ENCODE data around the gene AP3D1.
"Not testable (repeated sequence)": the region's sequence is repeated elsewhere in the genome, so short reads cannot be mapped to it uniquely, and the experiment has no call there.

AP3D1 gene

DNA sequence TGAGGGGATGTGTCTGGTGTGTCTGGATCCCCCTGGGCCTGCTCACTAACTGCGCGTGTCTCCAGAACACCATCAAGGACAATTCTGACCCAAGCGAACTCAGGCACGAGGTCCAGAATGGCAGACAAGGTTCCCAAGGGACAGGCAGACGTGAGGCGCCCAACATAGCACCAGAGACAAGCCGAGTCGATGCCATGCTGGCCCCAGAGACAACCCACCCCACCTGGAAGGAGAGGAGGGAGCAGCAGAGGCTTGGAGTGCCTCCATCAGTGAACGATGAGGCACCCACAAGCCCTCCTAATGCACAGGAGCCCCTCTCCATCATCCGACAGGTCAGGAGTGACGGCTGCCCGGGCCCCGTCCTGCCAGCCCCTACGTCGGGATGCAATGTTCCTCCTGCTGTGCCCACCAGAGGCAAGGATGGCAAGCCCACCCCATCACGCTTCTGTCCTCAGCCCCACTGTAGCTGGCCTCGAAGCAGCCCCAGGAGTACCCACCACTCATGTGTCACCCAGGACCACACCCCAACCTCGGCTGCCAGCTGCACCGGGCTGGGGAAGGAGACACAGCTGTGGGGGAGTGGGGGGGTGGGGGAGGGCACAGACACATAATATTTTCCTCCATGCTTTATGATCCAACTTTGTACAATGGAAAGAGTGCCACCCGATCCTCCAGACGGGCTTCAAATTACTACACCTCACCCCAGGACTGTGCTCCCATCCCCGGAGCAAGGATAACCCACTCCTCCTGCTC lies 11.8 kb downstream of the AP3D1 start:
- no peak for TF ChIP-seq ZFX (IDR thresholded peaks at IDR 0.05; ENCODE audit: borderline replicate concordance)
- TF ChIP-seq, protein P1, sequence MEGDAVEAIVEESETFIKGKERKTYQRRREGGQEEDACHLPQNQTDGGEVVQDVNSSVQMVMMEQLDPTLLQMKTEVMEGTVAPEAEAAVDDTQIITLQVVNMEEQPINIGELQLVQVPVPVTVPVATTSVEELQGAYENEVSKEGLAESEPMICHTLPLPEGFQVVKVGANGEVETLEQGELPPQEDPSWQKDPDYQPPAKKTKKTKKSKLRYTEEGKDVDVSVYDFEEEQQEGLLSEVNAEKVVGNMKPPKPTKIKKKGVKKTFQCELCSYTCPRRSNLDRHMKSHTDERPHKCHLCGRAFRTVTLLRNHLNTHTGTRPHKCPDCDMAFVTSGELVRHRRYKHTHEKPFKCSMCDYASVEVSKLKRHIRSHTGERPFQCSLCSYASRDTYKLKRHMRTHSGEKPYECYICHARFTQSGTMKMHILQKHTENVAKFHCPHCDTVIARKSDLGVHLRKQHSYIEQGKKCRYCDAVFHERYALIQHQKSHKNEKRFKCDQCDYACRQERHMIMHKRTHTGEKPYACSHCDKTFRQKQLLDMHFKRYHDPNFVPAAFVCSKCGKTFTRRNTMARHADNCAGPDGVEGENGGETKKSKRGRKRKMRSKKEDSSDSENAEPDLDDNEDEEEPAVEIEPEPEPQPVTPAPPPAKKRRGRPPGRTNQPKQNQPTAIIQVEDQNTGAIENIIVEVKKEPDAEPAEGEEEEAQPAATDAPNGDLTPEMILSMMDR (IDR thresholded peaks at IDR 0.05), result no peak
- no peak overlapping the region for H3K27ac ChIP-seq

GRCh38 chr19:2138061-2138728 lies 13.2 kb downstream of the AP3D1 start:
- H3K27ac ChIP-seq, result no peak overlapping the region
- no peak for TF ChIP-seq ZFX (IDR thresholded peaks at IDR 0.05; ENCODE audit: borderline replicate concordance)
- TF ChIP-seq, protein P1 (IDR thresholded peaks at IDR 0.05), result no peak

DNA sequence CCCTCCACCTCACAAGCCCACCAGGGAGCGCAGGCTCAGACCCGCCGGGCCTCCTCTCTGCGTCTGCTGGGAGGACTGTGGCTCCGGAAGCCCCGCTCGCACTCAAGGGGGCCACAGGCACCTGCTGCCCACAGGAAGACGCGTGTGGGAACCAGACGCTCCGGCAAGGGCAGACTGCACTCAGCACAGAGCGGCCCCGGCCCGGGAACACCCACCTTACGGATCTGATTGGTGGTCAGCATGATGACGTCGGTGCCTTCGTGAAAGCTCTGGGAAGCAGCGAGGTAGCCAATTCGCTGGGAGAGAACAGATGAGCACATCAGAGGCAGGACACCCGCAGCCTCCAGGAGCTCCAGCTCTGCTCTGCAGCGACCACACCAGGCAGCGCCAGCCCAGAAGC lies 14.6 kb downstream of the AP3D1 start:
- no peak for TF ChIP-seq ZFX (IDR thresholded peaks at IDR 0.05; ENCODE audit: borderline replicate concordance)
- TF ChIP-seq, protein P1 (IDR thresholded peaks at IDR 0.05), result no peak

DNA sequence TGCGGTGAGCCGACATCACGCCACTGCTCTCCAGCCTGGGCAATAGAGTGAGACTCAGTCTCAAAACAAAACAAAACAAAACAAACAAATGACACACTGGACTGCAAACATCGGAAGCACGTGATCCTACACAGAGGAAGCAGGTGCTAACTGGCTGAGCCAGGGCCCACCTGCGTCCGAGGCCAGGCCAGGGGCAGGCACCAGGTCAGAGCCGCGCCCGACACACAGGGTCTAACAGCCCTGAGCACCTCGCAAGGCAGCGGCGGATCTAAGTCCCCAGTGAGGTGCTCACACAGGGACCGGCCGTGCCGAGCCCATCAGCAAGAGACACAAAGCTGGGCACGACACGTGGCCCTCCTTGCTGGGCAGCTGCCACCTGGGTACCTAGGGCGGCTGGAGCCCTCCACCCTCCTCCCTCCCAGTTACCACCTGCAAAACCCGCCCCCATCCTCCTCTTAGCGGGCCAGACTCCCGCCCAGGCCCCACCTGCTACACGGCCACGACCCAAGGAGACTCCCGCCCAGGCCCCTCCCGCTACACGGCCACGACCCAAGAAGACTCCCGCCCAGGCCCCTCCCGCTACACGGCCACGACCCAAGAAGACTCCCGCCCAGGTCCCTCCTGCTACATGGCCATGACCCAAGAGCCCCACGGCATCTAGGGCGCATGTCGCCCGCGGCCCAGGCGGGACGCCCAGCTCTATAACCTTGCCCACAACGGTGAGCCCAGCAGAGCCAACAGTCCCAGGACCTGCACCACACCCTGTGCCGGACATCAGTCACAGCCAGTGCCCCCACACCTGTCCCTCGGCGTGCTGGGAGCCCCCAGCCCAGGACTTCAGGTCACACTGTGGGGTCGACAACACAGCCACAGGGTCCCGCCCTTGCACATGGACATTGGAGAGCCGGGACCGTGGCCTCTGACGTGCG lies 15.6 kb downstream of the AP3D1 start:
- no peak for TF ChIP-seq ZFX (IDR thresholded peaks at IDR 0.05; ENCODE audit: borderline replicate concordance)
- TF ChIP-seq, protein P1 (IDR thresholded peaks at IDR 0.05), result no peak
- peak overlapping the region; percentile 46 for H3K27ac ChIP-seq

More for the DNA sequence above, 14.6 kb downstream of the AP3D1 start:
- no peak overlapping the region for H3K27ac ChIP-seq

- no peak overlapping the region for H3K27ac ChIP-seq
- TF ChIP-seq, protein P1 (IDR thresholded peaks at IDR 0.05), result no peak
- no peak for TF ChIP-seq ZFX (IDR thresholded peaks at IDR 0.05; ENCODE audit: borderline replicate concordance)
Observed at GRCh38 chr19:2132731-2133490, 18.5 kb downstream of the AP3D1 start.

DNA sequence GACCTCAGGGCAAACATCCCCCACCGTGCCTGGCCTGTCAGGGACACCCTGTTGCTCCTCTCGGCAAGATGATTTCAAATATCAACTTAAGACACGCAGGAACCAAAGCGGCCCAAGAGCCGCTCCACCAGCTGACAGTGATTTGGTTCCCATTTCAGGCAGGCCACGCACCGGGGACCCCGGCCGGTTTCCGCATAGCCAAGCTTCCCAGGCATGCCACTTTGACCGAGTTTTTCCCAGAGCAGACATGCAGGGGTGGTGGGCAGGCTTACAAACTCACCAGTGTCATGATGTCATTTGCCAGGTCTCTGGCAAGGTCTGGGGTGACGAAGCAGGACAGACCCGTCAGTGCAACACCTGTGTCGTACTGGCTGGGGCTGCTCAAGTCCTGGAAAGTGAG lies 19.2 kb downstream of the AP3D1 start:
- H3K27ac ChIP-seq, result no peak overlapping the region
- no peak for TF ChIP-seq ZFX (IDR thresholded peaks at IDR 0.05; ENCODE audit: borderline replicate concordance)
- TF ChIP-seq, protein P1 (IDR thresholded peaks at IDR 0.05), result no peak

DNA sequence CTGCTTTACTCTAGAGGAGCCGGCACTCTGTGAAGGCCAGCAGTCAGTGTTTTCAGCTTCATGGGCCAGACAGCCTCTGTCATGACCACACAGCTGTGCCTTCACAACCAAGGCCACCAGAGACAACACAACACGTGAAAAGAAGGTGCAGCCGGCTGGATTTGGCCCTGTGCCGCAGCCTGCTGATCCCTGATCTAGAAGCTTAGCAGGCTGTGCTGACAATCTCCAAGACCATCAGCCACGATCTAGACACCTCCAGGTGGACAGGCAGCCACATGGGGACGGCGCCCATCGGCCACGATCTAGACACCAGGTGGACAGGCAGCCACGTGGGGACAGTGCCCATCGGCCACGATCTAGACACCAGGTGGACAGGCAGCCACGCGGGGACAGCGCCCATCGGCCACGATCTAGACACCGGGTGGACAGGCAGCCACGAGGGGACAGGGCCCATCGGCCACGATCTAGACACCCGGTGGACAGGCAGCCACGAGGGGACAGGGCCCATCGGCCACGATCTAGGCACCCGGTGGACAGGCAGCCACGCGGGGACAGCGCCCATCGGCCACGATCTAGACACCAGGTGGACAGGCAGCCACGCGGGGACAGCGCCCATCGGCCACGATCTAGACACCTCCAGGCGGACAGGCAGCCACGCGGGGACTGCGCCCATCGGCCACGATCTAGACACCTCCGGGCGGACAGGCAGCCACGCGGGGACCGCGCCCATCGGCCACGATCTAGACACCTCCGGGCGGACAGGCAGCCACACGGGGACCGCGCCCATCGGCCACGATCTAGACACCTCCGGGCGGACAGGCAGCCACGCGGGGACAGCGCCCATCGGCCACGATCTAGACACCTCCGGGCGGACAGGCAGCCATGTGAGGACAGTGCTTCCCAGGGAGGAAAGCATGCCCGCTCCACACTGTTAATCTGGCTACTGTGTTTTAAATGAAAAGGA lies 20.1 kb downstream of the AP3D1 start:
- H3K27ac ChIP-seq, result not testable (repeated sequence)
